ENCODE results near the gene GNAL. TPM values are rescaled to one million over a fixed set of nuclear protein-coding genes. Genes with fewer than 3 reads are reported as not detected.

The GNAL gene
- total RNA-seq, 4 donors from 2014 or later = 4.4 to 35.4 (median 9.1) TPM

DNA sequence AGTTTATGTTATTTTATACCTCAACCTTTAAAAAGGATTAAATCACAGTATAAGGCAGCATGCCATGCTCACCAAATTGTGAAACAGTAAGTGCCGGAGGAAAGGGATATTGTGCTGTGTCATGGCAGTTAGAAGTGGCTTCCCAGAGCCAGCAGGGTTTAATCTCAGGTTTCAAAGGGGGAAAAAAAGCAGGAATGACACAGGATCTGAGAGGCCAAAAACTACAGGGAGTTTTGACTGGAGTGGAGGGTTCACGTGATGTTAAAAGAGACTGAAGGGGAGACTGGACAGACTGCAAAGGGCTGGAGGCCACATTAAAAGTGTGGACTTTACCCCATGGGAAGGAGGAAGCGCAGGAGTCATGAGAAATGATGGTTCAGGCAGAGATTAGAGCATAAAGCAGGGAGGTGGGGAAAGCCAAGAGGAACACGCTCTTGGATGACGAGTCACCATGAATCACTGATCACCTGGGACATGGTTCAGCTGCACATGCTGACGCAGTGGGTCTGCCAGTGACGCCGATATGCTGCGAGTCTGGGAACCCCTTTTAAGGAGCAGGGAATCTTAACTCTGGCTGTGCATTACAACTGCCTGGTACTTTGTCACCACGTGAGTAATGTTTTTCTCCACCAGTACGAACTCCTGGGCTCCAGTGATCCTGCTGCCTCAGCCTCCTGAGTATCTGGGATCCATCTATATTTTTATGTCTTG lies 168.3 kb downstream of the GNAL start:
- intact Hi-C loops (cut with DNase I; ENCODE audit: low total_unique reads) (loop anchor here (1.0 to 10.0 kb wide), 4 partner anchors 130 to 1323 kb away; no protein-coding TSS in a partner anchor), in situ Hi-C loops (cut with MboI; ENCODE audit: low sequenced_read_pairs in 4 of 4) (loop anchor here in 2 of 4 donors (10.0 to 25.0 kb wide), 2 partner anchors 137 to 670 kb away; no protein-coding TSS in a partner anchor)
- no peaks in the 10 kb centered on the region for H3K9me3 ChIP-seq
- H3K36me3 ChIP-seq = peaks cover 0 to 25% of the 10 kb centered on the region in 2 donors
- peak overlapping the region; percentile 90 to 99 (median 96) for H3K27ac ChIP-seq
- peak; percentile 81 to 88 for TF ChIP-seq POLR2A (IDR thresholded peaks at IDR 0.05)
- TF ChIP-seq, protein P1, sequence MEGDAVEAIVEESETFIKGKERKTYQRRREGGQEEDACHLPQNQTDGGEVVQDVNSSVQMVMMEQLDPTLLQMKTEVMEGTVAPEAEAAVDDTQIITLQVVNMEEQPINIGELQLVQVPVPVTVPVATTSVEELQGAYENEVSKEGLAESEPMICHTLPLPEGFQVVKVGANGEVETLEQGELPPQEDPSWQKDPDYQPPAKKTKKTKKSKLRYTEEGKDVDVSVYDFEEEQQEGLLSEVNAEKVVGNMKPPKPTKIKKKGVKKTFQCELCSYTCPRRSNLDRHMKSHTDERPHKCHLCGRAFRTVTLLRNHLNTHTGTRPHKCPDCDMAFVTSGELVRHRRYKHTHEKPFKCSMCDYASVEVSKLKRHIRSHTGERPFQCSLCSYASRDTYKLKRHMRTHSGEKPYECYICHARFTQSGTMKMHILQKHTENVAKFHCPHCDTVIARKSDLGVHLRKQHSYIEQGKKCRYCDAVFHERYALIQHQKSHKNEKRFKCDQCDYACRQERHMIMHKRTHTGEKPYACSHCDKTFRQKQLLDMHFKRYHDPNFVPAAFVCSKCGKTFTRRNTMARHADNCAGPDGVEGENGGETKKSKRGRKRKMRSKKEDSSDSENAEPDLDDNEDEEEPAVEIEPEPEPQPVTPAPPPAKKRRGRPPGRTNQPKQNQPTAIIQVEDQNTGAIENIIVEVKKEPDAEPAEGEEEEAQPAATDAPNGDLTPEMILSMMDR (IDR thresholded peaks at IDR 0.05 in 4 of 5, conservative IDR thresholded peaks at IDR 0.05 in 1 of 5) = no peak
- peak; percentile 92 to 97 for DNase-seq
- peak; percentile 83 to 86 for ATAC-seq
- H3K4me3 ChIP-seq = peak overlapping the region; percentile 35 to 81 (median 42)
- H3K27me3 ChIP-seq = no peaks in the 10 kb centered on the region
- H3K4me1 ChIP-seq = peaks cover 33 to 60% of the 10 kb centered on the region in 2 donors

GRCh38 chr18:11859282-11859830 lies 170.3 kb downstream of the GNAL start:
- Histone ChIP-seq H3K27ac (peak overlapping the region; percentile 90 to 99 (median 96)), H3K9me3 (no peaks in the 10 kb centered on the region), H3K36me3 (peaks cover 0 to 9% of the 10 kb centered on the region in 2 donors), H3K4me1 (peaks cover 31 to 49% of the 10 kb centered on the region in 2 donors), H3K4me3 (peak overlapping the region in 3 of 4 donors; percentile 35 to 81 (median 43)), H3K27me3 (no peaks in the 10 kb centered on the region)
- TF ChIP-seq, protein P1 (IDR thresholded peaks at IDR 0.05 in 4 of 5, conservative IDR thresholded peaks at IDR 0.05 in 1 of 5) = no peak
- TF ChIP-seq POLR2A (IDR thresholded peaks at IDR 0.05) = no peak
- in situ Hi-C loops (cut with MboI; ENCODE audit: low sequenced_read_pairs in 4 of 4) = loop anchor here in 2 of 4 donors (10.0 to 25.0 kb wide), 2 partner anchors 135 to 672 kb away; no protein-coding TSS in a partner anchor
- intact Hi-C loops (cut with DNase I; ENCODE audit: low total_unique reads) = loop anchor here (5.0 to 10.0 kb wide), 3 partner anchors 168 to 1325 kb away; no protein-coding TSS in a partner anchor
- ATAC-seq (no peak), DNase-seq (no peak)

DNA sequence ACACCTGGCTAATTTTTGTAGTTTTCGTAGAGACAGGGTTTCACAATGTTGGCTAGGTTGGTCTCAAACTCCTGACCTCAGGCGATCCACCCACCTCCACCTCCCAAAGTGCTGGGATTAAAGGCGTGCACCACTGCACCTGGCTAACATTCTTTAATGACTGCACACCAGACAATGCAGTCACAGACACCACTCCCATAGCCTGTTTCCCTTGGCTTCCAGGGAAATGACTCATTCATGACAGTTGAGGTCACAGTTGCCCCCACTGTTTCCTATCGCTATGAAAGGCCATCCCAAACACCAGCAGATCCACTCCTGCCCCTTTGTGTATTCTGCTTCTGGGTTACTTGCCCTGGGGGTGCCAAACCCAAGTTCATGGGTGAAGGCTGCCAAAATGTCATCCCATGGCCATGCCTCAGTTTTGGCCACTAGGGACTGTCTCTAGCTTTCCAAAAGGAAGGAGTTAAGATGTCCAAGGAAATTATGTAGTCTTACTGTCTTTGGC lies 170.9 kb downstream of the GNAL start:
- Histone ChIP-seq H3K36me3 (peaks cover 0 to 4% of the 10 kb centered on the region in 2 donors), H3K9me3 (no peaks in the 10 kb centered on the region), H3K27ac (peak overlapping the region; percentile 90 to 99 (median 96)), H3K4me3 (peak overlapping the region in 3 of 4 donors; percentile 35 to 81 (median 43)), H3K27me3 (no peaks in the 10 kb centered on the region), H3K4me1 (peaks cover 31 to 43% of the 10 kb centered on the region in 2 donors)
- ATAC-seq (no peak), DNase-seq (peak in 1 of 2 donors; percentile 46)
- in situ Hi-C loops (cut with MboI; ENCODE audit: low sequenced_read_pairs in 4 of 4) (loop anchor here in 2 of 4 donors (10.0 to 25.0 kb wide), 2 partner anchors 135 to 673 kb away; no protein-coding TSS in a partner anchor), intact Hi-C loops (cut with DNase I; ENCODE audit: low total_unique reads) (loop anchor here (1.0 to 10.0 kb wide), 5 partner anchors 10 to 1325 kb away; partner anchors contain the start of gene MPPE1)
- TF ChIP-seq POLR2A (IDR thresholded peaks at IDR 0.05) = peak; percentile 40 to 53
- TF ChIP-seq, protein P1 (IDR thresholded peaks at IDR 0.05 in 4 of 5, conservative IDR thresholded peaks at IDR 0.05 in 1 of 5) = peak in 4 of 5 experiments; percentile 24 to 35 (median 33)

- ATAC-seq (no peak), DNase-seq (no peak)
- intact Hi-C loops (cut with DNase I; ENCODE audit: low total_unique reads) = loop anchor here (1.0 to 5.0 kb wide), 2 partner anchors 11 to 46 kb away; partner anchors contain the start of gene MPPE1
- no peaks in the 10 kb centered on the region for H3K36me3 ChIP-seq
- peaks cover 25 to 37% of the 10 kb centered on the region in 2 donors for H3K4me1 ChIP-seq
- TF ChIP-seq, protein P1 (IDR thresholded peaks at IDR 0.05 in 4 of 5, conservative IDR thresholded peaks at IDR 0.05 in 1 of 5) = no peak
- no peak for TF ChIP-seq POLR2A (IDR thresholded peaks at IDR 0.05)
- no peaks in the 10 kb centered on the region for H3K9me3 ChIP-seq
- peak overlapping the region; percentile 90 to 99 (median 96) for H3K27ac ChIP-seq
- H3K27me3 ChIP-seq = no peaks in the 10 kb centered on the region
- in situ Hi-C loops (cut with MboI; ENCODE audit: low sequenced_read_pairs in 4 of 4) = loop anchor here in 1 of 4 donors (25.0 kb wide), 1 partner anchor 674 kb away; no protein-coding TSS in a partner anchor
- H3K4me3 ChIP-seq = no peak overlapping the region
Measured at GRCh38 chr18:11860594-11861450, 171.8 kb downstream of the GNAL start.
